Natural killer cell (primary cell): ENCODE results near the gene GALNT12. TPM values are rescaled to one million over a fixed set of nuclear protein-coding genes. Genes with fewer than 3 reads are reported as not detected.
A peak's percentile ranks its signal among the peaks of the same experiment; 100 is the strongest.

Experiments
- ATAC-seq, 3 donors: fragments of 150-1000 bp in 2 of 3; fragments of 200-7000 bp in 1 of 3; cut with Tn5 transposase; 1 replicate in 1 of 3; 2 replicates in 2 of 3; pipeline ENCODE4 v1.10.0; 2021; ENCODE audit warnings: mild to moderate bottlenecking in 2 of 3, moderate library complexity in 2 of 3
- DNase-seq, 2 donors: peaks; one replicate each; pipeline versions ENCODE4 v3.0.0 to v3.0.0-alpha.2; 2013 to 2021; ENCODE audit warnings: mixed read lengths in 1 of 2
- H3K27ac ChIP-seq: one replicate; pipeline ENCODE4 v1.5.1; 2013; ENCODE audit warnings: mild to moderate bottlenecking, low read length
- H3K27me3 ChIP-seq: one replicate; pipeline ENCODE4 v1.6.1; 2013; ENCODE audit warnings: low read length; ENCODE audit not compliant: control insufficient read depth, insufficient read depth
- H3K36me3 ChIP-seq: one replicate; pipeline ENCODE4 v1.6.1; 2013; ENCODE audit warnings: low read length; ENCODE audit not compliant: control insufficient read depth, insufficient read depth
- H3K4me1 ChIP-seq: one replicate; pipeline ENCODE4 v1.6.1; 2013; ENCODE audit warnings: low read length; ENCODE audit not compliant: control insufficient read depth, insufficient read depth
- H3K4me3 ChIP-seq: one replicate; pipeline ENCODE4 v1.5.1; 2013; ENCODE audit warnings: low read length
- H3K9me3 ChIP-seq: one replicate; pipeline ENCODE4 v1.6.1; 2013; ENCODE audit warnings: low read length; ENCODE audit not compliant: control insufficient read depth, insufficient read depth
- H3K27ac Mint-ChIP-seq, 2 donors: one replicate each; pipeline ENCODE4 v1.8.0; 2022; ENCODE audit warnings: mild to moderate bottlenecking in 2 of 2, mixed read lengths in 2 of 2, moderate library complexity in 1 of 2
- H3K27me3 Mint-ChIP-seq, 2 donors: one replicate each; pipeline ENCODE4 v1.8.0; 2022; ENCODE audit warnings: low read depth in 2 of 2, mixed read lengths in 2 of 2
- H3K36me3 Mint-ChIP-seq: one replicate; pipeline ENCODE4 v1.8.0; 2022; ENCODE audit warnings: mixed read lengths
- H3K4me1 Mint-ChIP-seq, 2 donors: one replicate each; pipeline ENCODE4 v1.8.0; 2022; ENCODE audit warnings: mixed read lengths in 2 of 2
- H3K4me3 Mint-ChIP-seq: one replicate; pipeline ENCODE4 v1.8.0; 2022; ENCODE audit warnings: mild to moderate bottlenecking, moderate library complexity, mixed read lengths
- H3K9me3 Mint-ChIP-seq, 2 donors: one replicate each; pipeline ENCODE4 v1.8.0; 2022; ENCODE audit warnings: mixed read lengths in 2 of 2
- WGBS: methylation state at CpG from one replicate; pipeline ENCODE4 v1.1.7; 2013; ENCODE audit warnings: missing lambda C conversion rate; ENCODE audit not compliant: insufficient coverage; 5-methylcytosine and 5-hydroxymethylcytosine counted together
- intact Hi-C: fragments of 100-400 bp; cut with micrococcal nuclease; formaldehyde crosslinking; loops from one replicate; pipeline ENCODE4 v1.14.2; 2022
- total RNA-seq, 4 donors: library from RNA; stranded (reverse); fragments of 120-200 nt in 1 of 4; gene quantifications; one replicate each; pipeline versions ENCODE4 v1.2.3 to v1.2.4, GENCODE V29; 2013 to 2022
- TF ChIP-seq, protein P1 (sequence below): fragments of 200-600 bp; IDR thresholded peaks from one replicate; pipeline ENCODE4 v1.8.0; 2022; ENCODE audit warnings: antibody characterized with exemption

The GALNT12 gene
- total RNA-seq, 3 donors from 2014 or later (not counting 1 experiment from before 2014, with no cell fraction given) = 9.1 to 9.4 (median 9.4) TPM

DNA sequence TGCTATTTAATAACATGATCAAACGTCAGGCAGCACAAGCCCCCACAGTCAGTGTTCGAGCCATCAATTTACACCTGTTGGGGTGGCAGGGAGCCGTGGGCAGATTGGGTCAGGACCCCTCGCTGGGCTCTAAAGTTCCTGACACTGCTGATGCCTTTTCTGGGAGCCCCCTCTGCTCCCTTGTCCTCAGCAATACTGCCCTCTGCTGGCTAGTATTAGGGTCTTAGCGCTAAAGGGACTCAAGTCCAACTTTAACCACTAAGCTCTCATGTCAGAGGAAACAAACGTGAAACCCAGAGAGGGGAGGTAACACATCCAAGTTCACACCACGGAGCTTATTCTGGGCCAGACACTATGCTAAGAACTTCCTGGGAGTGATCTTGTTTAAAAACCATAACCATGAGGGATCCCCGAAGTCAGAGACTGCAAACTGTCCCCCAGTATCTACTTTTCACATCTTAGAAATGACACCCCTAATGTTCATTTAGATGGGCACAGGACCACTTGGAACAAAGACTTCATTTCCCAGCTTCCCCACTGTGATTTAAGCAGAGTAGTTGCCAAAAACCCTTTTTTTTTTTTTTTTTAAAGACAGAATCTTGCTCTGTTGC lies 31.5 kb upstream of the GALNT12 start:
- H3K9me3 Mint-ChIP-seq = no peaks in the 10 kb centered on the region

DNA sequence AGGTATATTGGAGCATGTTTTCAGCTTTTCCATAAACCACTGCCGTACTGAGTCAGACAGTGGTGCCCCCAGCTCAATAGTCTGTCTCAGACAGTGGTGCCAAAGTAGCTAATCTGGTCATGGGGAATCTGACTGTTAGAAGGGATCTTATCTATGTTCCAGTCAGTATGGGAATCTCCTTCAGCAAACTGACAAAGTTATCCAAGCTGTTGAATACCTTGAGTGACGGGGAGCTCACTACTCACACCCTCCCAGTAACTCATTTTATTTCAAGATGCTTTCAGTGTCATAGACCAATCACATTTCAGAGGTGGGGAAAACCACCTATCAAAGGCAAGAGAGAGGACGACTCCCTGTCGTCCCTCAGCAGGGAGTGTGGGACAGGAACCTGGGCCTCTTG lies 29.9 kb upstream of the GALNT12 start:
- H3K4me1 ChIP-seq = no peaks in the 10 kb centered on the region
- ATAC-seq (no peak), DNase-seq (no peak)
- H3K27ac Mint-ChIP-seq = no peak overlapping the region
- no peaks in the 10 kb centered on the region for H3K9me3 ChIP-seq
- H3K27me3 ChIP-seq = no peaks in the 10 kb centered on the region
- no peak overlapping the region for H3K27ac ChIP-seq
- no peaks in the 10 kb centered on the region for H3K9me3 Mint-ChIP-seq
- peaks cover 0 to 7% of the 10 kb centered on the region in 2 donors for H3K4me1 Mint-ChIP-seq
- no peaks in the 10 kb centered on the region for H3K27me3 Mint-ChIP-seq
- 89% methylated on average over 4 of the region's 4 CpGs for WGBS
- intact Hi-C loops = loop anchor here (2.0 to 10.0 kb wide), 2 partner anchors 243 to 463 kb away; no protein-coding TSS in a partner anchor
- H3K4me3 ChIP-seq = no peak overlapping the region
- peaks cover 3% of the 10 kb centered on the region for H3K36me3 ChIP-seq
- TF ChIP-seq, protein P1, sequence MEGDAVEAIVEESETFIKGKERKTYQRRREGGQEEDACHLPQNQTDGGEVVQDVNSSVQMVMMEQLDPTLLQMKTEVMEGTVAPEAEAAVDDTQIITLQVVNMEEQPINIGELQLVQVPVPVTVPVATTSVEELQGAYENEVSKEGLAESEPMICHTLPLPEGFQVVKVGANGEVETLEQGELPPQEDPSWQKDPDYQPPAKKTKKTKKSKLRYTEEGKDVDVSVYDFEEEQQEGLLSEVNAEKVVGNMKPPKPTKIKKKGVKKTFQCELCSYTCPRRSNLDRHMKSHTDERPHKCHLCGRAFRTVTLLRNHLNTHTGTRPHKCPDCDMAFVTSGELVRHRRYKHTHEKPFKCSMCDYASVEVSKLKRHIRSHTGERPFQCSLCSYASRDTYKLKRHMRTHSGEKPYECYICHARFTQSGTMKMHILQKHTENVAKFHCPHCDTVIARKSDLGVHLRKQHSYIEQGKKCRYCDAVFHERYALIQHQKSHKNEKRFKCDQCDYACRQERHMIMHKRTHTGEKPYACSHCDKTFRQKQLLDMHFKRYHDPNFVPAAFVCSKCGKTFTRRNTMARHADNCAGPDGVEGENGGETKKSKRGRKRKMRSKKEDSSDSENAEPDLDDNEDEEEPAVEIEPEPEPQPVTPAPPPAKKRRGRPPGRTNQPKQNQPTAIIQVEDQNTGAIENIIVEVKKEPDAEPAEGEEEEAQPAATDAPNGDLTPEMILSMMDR = no peak
- H3K4me3 Mint-ChIP-seq = no peak overlapping the region
- H3K36me3 Mint-ChIP-seq = peaks cover 6% of the 10 kb centered on the region

More for the DNA sequence above, 31.5 kb upstream of the GALNT12 start:
- intact Hi-C loops = loop anchor here (2.0 to 10.0 kb wide), 2 partner anchors 241 to 461 kb away; no protein-coding TSS in a partner anchor
- H3K27me3 ChIP-seq = no peaks in the 10 kb centered on the region
- H3K4me3 ChIP-seq = no peak overlapping the region
- WGBS = 46% methylated on average over 8 of the region's 8 CpGs
- H3K36me3 ChIP-seq = peaks cover 11% of the 10 kb centered on the region
- H3K4me3 Mint-ChIP-seq = no peak overlapping the region
- TF ChIP-seq, protein P1 = peak; percentile 66
- DNase-seq (peak in 1 of 2 donors; percentile 64), ATAC-seq (peak; percentile 36 to 65 (median 54))
- H3K36me3 Mint-ChIP-seq = peaks cover 6% of the 10 kb centered on the region
- H3K27me3 Mint-ChIP-seq = no peaks in the 10 kb centered on the region
- peaks cover 0 to 7% of the 10 kb centered on the region in 2 donors for H3K4me1 Mint-ChIP-seq
- H3K4me1 ChIP-seq = no peaks in the 10 kb centered on the region
- H3K9me3 ChIP-seq = no peaks in the 10 kb centered on the region
- H3K27ac ChIP-seq = no peak overlapping the region
- no peak overlapping the region for H3K27ac Mint-ChIP-seq

DNA sequence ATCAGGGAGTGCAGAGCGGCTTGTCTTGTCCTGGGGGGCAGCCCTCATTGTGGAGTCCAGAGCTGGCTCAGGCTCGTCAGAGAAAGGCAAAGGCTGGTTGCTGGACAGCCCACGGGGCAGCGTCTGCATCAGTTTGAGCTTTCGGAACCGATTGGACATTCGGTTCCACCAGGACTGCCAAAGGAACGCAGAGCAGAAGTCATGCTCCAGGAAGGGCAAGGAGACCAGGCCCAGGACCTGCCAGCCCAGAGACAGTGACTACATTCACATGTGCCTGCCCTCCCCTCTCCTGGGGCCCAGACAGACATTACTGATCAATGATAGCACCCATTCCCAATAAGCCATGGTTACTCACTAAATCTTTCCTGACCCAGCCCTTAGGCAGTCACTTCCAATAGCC lies 29.2 kb upstream of the GALNT12 start:
- no peaks in the 10 kb centered on the region for H3K36me3 Mint-ChIP-seq
- H3K4me3 Mint-ChIP-seq = no peak overlapping the region
- TF ChIP-seq, protein P1 = no peak
- ATAC-seq (no peak), DNase-seq (no peak)
- no peak overlapping the region for H3K27ac ChIP-seq
- no peaks in the 10 kb centered on the region for H3K4me1 ChIP-seq
- no peaks in the 10 kb centered on the region for H3K9me3 Mint-ChIP-seq
- no peak overlapping the region for H3K4me3 ChIP-seq
- H3K27me3 Mint-ChIP-seq = no peaks in the 10 kb centered on the region
- H3K27me3 ChIP-seq = no peaks in the 10 kb centered on the region
- intact Hi-C loops = loop anchor here (10.0 kb wide), 1 partner anchor 243 kb away; no protein-coding TSS in a partner anchor
- WGBS = 95% methylated on average over 8 of the region's 8 CpGs
- no peak overlapping the region for H3K27ac Mint-ChIP-seq
- H3K4me1 Mint-ChIP-seq = peaks cover 0 to 7% of the 10 kb centered on the region in 2 donors
- peaks cover 1% of the 10 kb centered on the region for H3K36me3 ChIP-seq
- H3K9me3 ChIP-seq = no peaks in the 10 kb centered on the region
